A673 (cell line): ENCODE results near the gene NRDE2. TPM values are rescaled to one million over a fixed set of nuclear protein-coding genes. Genes with fewer than 3 reads are reported as not detected.

Experiments
- BruUV-seq: library from RNA; stranded (reverse); fragments of 400-500 nt; replicated peaks from 2 replicates; lab custom pipeline; 2021; lab: Mats Ljungman, UMichigan
- CTCF ChIA-PET: fragments of 300-600 bp; sonication (Branson Sonifier 250); formaldehyde crosslinking; loops from one replicate; lab custom pipeline; 2022; ENCODE audit warnings: antibody characterized with exemption; lab: Charles Lee
- POLR2A ChIA-PET: fragments of 300-600 bp; sonication (Branson Sonifier 250); formaldehyde crosslinking; loops from one replicate; lab custom pipeline; 2022; ENCODE audit warnings: antibody characterized with exemption; ENCODE audit not compliant: low non-redundant PET; lab: Charles Lee
- DNase-seq: peaks from one replicate; pipeline ENCODE4 v3.0.0-alpha.2; 2015; ENCODE audit warnings: low spot score
- H3K27ac ChIP-seq: fragments of 200-600 bp; sonication (generic); 2 replicates; pipeline ENCODE4 v1.5.1; 2016; ENCODE audit warnings: mixed run types, low read depth, mild to moderate bottlenecking, mixed read lengths, antibody characterized with exemption, low read length; ENCODE audit not compliant: poor library complexity, severe bottlenecking
- H3K27me3 ChIP-seq: fragments of 200-600 bp; sonication (generic); replicated peaks from 2 replicates; pipeline ENCODE4 v1.6.1; 2017; ENCODE audit warnings: mixed run types, low read depth, mild to moderate bottlenecking, mixed read lengths, antibody characterized with exemption, low read length; ENCODE audit not compliant: insufficient read depth, poor library complexity
- H3K36me3 ChIP-seq: fragments of 200-600 bp; sonication (generic); 2 replicates; pipeline ENCODE4 v1.6.1; 2016; ENCODE audit warnings: mixed run types, mild to moderate bottlenecking, mixed read lengths, antibody characterized with exemption, low read length; ENCODE audit not compliant: insufficient read depth, poor library complexity, severe bottlenecking
- H3K4me1 ChIP-seq: fragments of 200-600 bp; sonication (generic); 2 replicates; pipeline ENCODE4 v1.6.1; 2017; ENCODE audit warnings: mixed run types, mild to moderate bottlenecking, mixed read lengths, antibody characterized with exemption, low read length; ENCODE audit not compliant: insufficient read depth, poor library complexity, severe bottlenecking
- H3K4me3 ChIP-seq: fragments of 200-600 bp; sonication (generic); 2 replicates; pipeline ENCODE4 v1.5.1; 2016; ENCODE audit warnings: low read depth, mixed run types, mild to moderate bottlenecking, mixed read lengths, low read length; ENCODE audit not compliant: poor library complexity, severe bottlenecking
- H3K9me3 ChIP-seq: fragments of 200-600 bp; sonication (generic); 2 replicates; pipeline ENCODE4 v1.6.1; 2016; ENCODE audit warnings: mixed run types, low read depth, mild to moderate bottlenecking, mixed read lengths, antibody characterized with exemption, low read length; ENCODE audit not compliant: poor library complexity, severe bottlenecking
- CTCF ChIP-seq: fragments of 300-800, 200-600 bp; sonication (generic); conservative IDR thresholded peaks from 2 replicates; pipeline ENCODE4 v1.5.1; 2017; ENCODE audit warnings: low read depth, mild to moderate bottlenecking, antibody characterized with exemption, low read length, moderate library complexity, mixed read lengths
- EZH2 ChIP-seq: fragments of 200-600 bp; sonication (generic); IDR thresholded peaks from 2 replicates; pipeline ENCODE4 v1.6.1; 2017; ENCODE audit warnings: borderline replicate concordance, low read depth, mild to moderate bottlenecking, mixed read lengths, antibody characterized with exemption, low read length; ENCODE audit not compliant: poor library complexity, severe bottlenecking
- intact Hi-C: fragments of 100-400 bp; cut with micrococcal nuclease; formaldehyde crosslinking; loops from one replicate; pipeline ENCODE4 v1.10.0; 2022; ENCODE audit not compliant: unreplicated experiment
- total RNA-seq: library from RNA; stranded (reverse); gene quantifications from 2 replicates; pipeline ENCODE4 v1.2.3, GENCODE V29; 2021

The NRDE2 gene
- total RNA-seq, 1 experiment from 2014 or later = 19.7 TPM

GRCh38 chr14:90296641-90297040 lies 35.1 kb downstream of the NRDE2 start:
- H3K36me3 ChIP-seq = peaks cover 5% of the 10 kb centered on the region
- ChIA-PET POLR2A (no interaction called here), CTCF (no interaction called here)
- H3K27me3 ChIP-seq = no peaks in the 10 kb centered on the region
- TF ChIP-seq EZH2 (no peak), CTCF (no peak)
- intact Hi-C loops = no loop called here
- H3K4me3 ChIP-seq = no peak overlapping the region
- H3K9me3 ChIP-seq = no peaks in the 10 kb centered on the region
- H3K4me1 ChIP-seq = peaks cover 18% of the 10 kb centered on the region
- BruUV-seq = no TSS peak
- no peak for DNase-seq
- H3K27ac ChIP-seq = no peak overlapping the region

- ChIA-PET CTCF (no interaction called here), POLR2A (no interaction called here)
- no peak for DNase-seq
- Histone ChIP-seq H3K9me3 (no peaks in the 10 kb centered on the region), H3K27ac (no peak overlapping the region), H3K4me1 (peaks cover 15% of the 10 kb centered on the region), H3K4me3 (no peak overlapping the region), H3K27me3 (no peaks in the 10 kb centered on the region), H3K36me3 (peaks cover 5% of the 10 kb centered on the region)
- BruUV-seq = no TSS peak
- TF ChIP-seq CTCF = no peak
- no peak for TF ChIP-seq EZH2
- intact Hi-C loops = no loop called here
These were observed 35.7 kb downstream of the NRDE2 start for GRCh38 chr14:90295870-90296516.

- H3K36me3 ChIP-seq = peaks cover 10% of the 10 kb centered on the region
- POLR2A ChIA-PET = no interaction called here
- intact Hi-C loops = no loop called here
- CTCF ChIA-PET = no interaction called here
- H3K27ac ChIP-seq = no peak overlapping the region
- BruUV-seq = no TSS peak
- no peak for DNase-seq
- no peaks in the 10 kb centered on the region for H3K27me3 ChIP-seq
- peaks cover 6% of the 10 kb centered on the region for H3K4me1 ChIP-seq
- H3K9me3 ChIP-seq = no peaks in the 10 kb centered on the region
- TF ChIP-seq EZH2 (no peak), CTCF (no peak)
- H3K4me3 ChIP-seq = no peak overlapping the region
These were observed 36.9 kb downstream of the NRDE2 start for GRCh38 chr14:90294872-90295271.
